Common myeloid progenitor, CD34-positive (primary cell): ENCODE measurements around the gene CRYGS.
A peak's percentile ranks its signal among the peaks of the same experiment; 100 is the strongest.
"Not testable (repeated sequence)": the region's sequence is repeated elsewhere in the genome, so short reads cannot be mapped to it uniquely, and the experiment has no call there.

Source experiments
- CTCF ChIA-PET: fragments of 350-600 bp; sonication (Branson Sonifier 250); formaldehyde crosslinking; loops from one replicate; lab custom pipeline; 2021; ENCODE audit warnings: antibody characterized with exemption; lab: Charles Lee
- POLR2A ChIA-PET: fragments of 350-600 bp; sonication (Branson Sonifier 250); formaldehyde crosslinking; loops from one replicate; lab custom pipeline; 2021; ENCODE audit warnings: antibody characterized with exemption; lab: Charles Lee
- DNase-seq, 3 donors: peaks; one replicate each; pipeline versions ENCODE4 v3.0.0 to v3.0.0-alpha.2; 2013
- H3K27ac ChIP-seq, 2 experiments: 1 replicate in 1 of 2; 2 replicates in 1 of 2; pipeline ENCODE4 v1.7.0; 2013; ENCODE audit warnings: inconsistent platforms in 2 of 2, low read length in 2 of 2, mild to moderate bottlenecking in 2 of 2, low read depth in 1 of 2, moderate library complexity in 1 of 2; ENCODE audit not compliant: severe bottlenecking in 2 of 2, insufficient read depth in 1 of 2, poor library complexity in 1 of 2
- H3K27me3 ChIP-seq, 5 experiments: replicated peaks in 2 of 5; 1 replicate in 3 of 5; 2 replicates in 2 of 5; pipeline versions ENCODE4 v1.6.1 to v1.7.0; 2013; ENCODE audit warnings: low read length in 4 of 5, mild to moderate bottlenecking in 2 of 5, moderate library complexity in 2 of 5, inconsistent platforms in 1 of 5; ENCODE audit not compliant: insufficient read depth in 5 of 5, control insufficient read depth in 4 of 5
- H3K36me3 ChIP-seq, 4 experiments: 1 replicate in 2 of 4; 2 replicates in 2 of 4; pipeline versions ENCODE4 v1.6.1 to v1.7.0; 2013; ENCODE audit warnings: low read length in 3 of 4, control low read depth in 1 of 4, mild to moderate bottlenecking in 1 of 4; ENCODE audit not compliant: control insufficient read depth in 4 of 4, insufficient read depth in 4 of 4
- H3K4me1 ChIP-seq, 4 experiments: 1 replicate in 3 of 4; 2 replicates in 1 of 4; pipeline versions ENCODE4 v1.6.1 to v1.7.1; 2013; ENCODE audit warnings: low read length in 3 of 4, mild to moderate bottlenecking in 3 of 4, control low read depth in 1 of 4, inconsistent platforms in 1 of 4, moderate library complexity in 1 of 4; ENCODE audit not compliant: control insufficient read depth in 4 of 4, insufficient read depth in 4 of 4; ENCODE audit errors: control extremely low read depth in 1 of 4
- H3K4me3 ChIP-seq, 7 experiments: 1 replicate in 4 of 7; 2 replicates in 3 of 7; pipeline versions ENCODE4 v1.5.1 to v1.7.0; 2013; ENCODE audit warnings: mild to moderate bottlenecking in 7 of 7, low read length in 6 of 7, moderate library complexity in 6 of 7, inconsistent platforms in 2 of 7, low read depth in 2 of 7, control low read depth in 1 of 7; ENCODE audit not compliant: insufficient read depth in 4 of 7, control insufficient read depth in 1 of 7; ENCODE audit errors: extremely low read depth in 1 of 7
- H3K9me3 ChIP-seq, 5 experiments: 1 replicate in 4 of 5; 2 replicates in 1 of 5; pipeline versions ENCODE4 v1.6.1 to v1.7.1; 2013; ENCODE audit warnings: low read length in 4 of 5, mild to moderate bottlenecking in 2 of 5, inconsistent platforms in 1 of 5, low read depth in 1 of 5, moderate library complexity in 1 of 5; ENCODE audit not compliant: control insufficient read depth in 4 of 5, insufficient read depth in 2 of 5; ENCODE audit errors: control extremely low read depth in 1 of 5
- WGBS: methylation state at CpG from one replicate; pipeline ENCODE4 v1.1.5; 2013; ENCODE audit not compliant: insufficient coverage; 5-methylcytosine and 5-hydroxymethylcytosine counted together

The CRYGS gene

GRCh38 chr3:186531694-186532093 lies 12.5 kb downstream of the CRYGS start:
- DNase-seq, H3K27me3 ChIP-seq, POLR2A ChIA-PET, H3K36me3 ChIP-seq, H3K27ac ChIP-seq, H3K9me3 ChIP-seq, H3K4me3 ChIP-seq: not testable (repeated sequence)
- WGBS, result no CpG with 5 or more reads among the region's 3 CpGs
- peaks cover 27 to 74% (median 58%) of the 10 kb centered on the region in 4 experiments for H3K4me1 ChIP-seq
- CTCF ChIA-PET, result interaction anchor here (5.6 kb wide), 1 partner anchor 14 kb away, joined by 40 read pairs; no protein-coding TSS in a partner anchor

GRCh38 chr3:186530415-186530814 lies 13.8 kb downstream of the CRYGS start:
- DNase-seq, result no peak
- ChIA-PET CTCF (interaction anchor here (1.8 to 3.5 kb wide), 4 partner anchors 11 to 271 kb away, joined by 8 to 41 read pairs (median 10); no protein-coding TSS in a partner anchor), POLR2A (no interaction called here)
- H3K9me3 ChIP-seq, result peaks cover 0 to 4% (median 0%) of the 10 kb centered on the region in 5 experiments
- no peaks in the 10 kb centered on the region for H3K27me3 ChIP-seq
- H3K4me3 ChIP-seq, result no peak overlapping the region
- no peaks in the 10 kb centered on the region for H3K36me3 ChIP-seq
- no peak overlapping the region for H3K27ac ChIP-seq
- peaks cover 25 to 81% (median 59%) of the 10 kb centered on the region in 4 experiments for H3K4me1 ChIP-seq

- peak; percentile 73 to 99 (median 97) for DNase-seq
- H3K4me3 ChIP-seq, result peak overlapping the region in 1 of 7 experiments; percentile 36
- WGBS, result 55% methylated on average over 8 of the region's 11 CpGs
- H3K9me3 ChIP-seq, result peaks cover 0 to 4% (median 0%) of the 10 kb centered on the region in 5 experiments
- peaks cover 24 to 79% (median 57%) of the 10 kb centered on the region in 4 experiments for H3K4me1 ChIP-seq
- H3K27me3 ChIP-seq, result no peaks in the 10 kb centered on the region
- ChIA-PET CTCF (interaction anchor here (0.9 to 3.5 kb wide), 18 partner anchors 10 to 552 kb away, joined by 3 to 41 read pairs (median 4); no protein-coding TSS in a partner anchor), POLR2A (interaction anchor here (0.7 to 1.6 kb wide), 4 partner anchors 9 to 181 kb away, joined by 3 to 17 read pairs (median 4); no protein-coding TSS in a partner anchor)
- no peaks in the 10 kb centered on the region for H3K36me3 ChIP-seq
- peak overlapping the region in 1 of 2 experiments; percentile 49 for H3K27ac ChIP-seq
Measured at GRCh38 chr3:186529201-186529999, 14.8 kb downstream of the CRYGS start.

- 90% methylated on average over 5 of the region's 6 CpGs for WGBS
- Histone ChIP-seq H3K27me3 (no peaks in the 10 kb centered on the region), H3K4me3 (no peak overlapping the region), H3K9me3 (peaks cover 0 to 4% (median 0%) of the 10 kb centered on the region in 5 experiments), H3K4me1 (peaks cover 7 to 64% (median 42%) of the 10 kb centered on the region in 4 experiments), H3K36me3 (no peaks in the 10 kb centered on the region), H3K27ac (no peak overlapping the region)
- DNase-seq, result peak in 2 of 3 donors; percentile 37 to 68
- POLR2A ChIA-PET, result interaction anchor here (0.6 to 1.6 kb wide), 4 partner anchors 8 to 922 kb away, joined by 3 read pairs; partner anchors contain the start of gene TBCCD1
- CTCF ChIA-PET, result interaction anchor here (0.6 to 1.8 kb wide), 5 partner anchors 9 to 558 kb away, joined by 3 to 6 read pairs (median 3); no protein-coding TSS in a partner anchor
Measured at GRCh38 chr3:186526256-186526606, 17.9 kb downstream of the CRYGS start.

GRCh38 chr3:186525369-186526255 lies 18.6 kb downstream of the CRYGS start:
- CTCF ChIA-PET, result interaction anchor here (0.6 to 1.8 kb wide), 8 partner anchors 8 to 557 kb away, joined by 3 to 6 read pairs (median 3); no protein-coding TSS in a partner anchor
- no peak for DNase-seq
- POLR2A ChIA-PET, result interaction anchor here (0.6 to 1.6 kb wide), 2 partner anchors 10 to 42 kb away, joined by 3 read pairs; partner anchors contain the start of gene TBCCD1
- Histone ChIP-seq H3K27ac (no peak overlapping the region), H3K9me3 (peaks cover 0 to 4% (median 0%) of the 10 kb centered on the region in 5 experiments), H3K27me3 (no peaks in the 10 kb centered on the region), H3K4me3 (no peak overlapping the region), H3K36me3 (no peaks in the 10 kb centered on the region), H3K4me1 (peaks cover 5 to 64% (median 44%) of the 10 kb centered on the region in 4 experiments)
- WGBS, result 99% methylated on average over 5 of the region's 9 CpGs

GRCh38 chr3:186524616-186525015 lies 19.6 kb downstream of the CRYGS start:
- Histone ChIP-seq H3K36me3 (no peaks in the 10 kb centered on the region), H3K4me1 (peaks cover 2 to 64% (median 44%) of the 10 kb centered on the region in 4 experiments), H3K9me3 (peaks cover 0 to 4% (median 0%) of the 10 kb centered on the region in 5 experiments), H3K27me3 (no peaks in the 10 kb centered on the region), H3K27ac (no peak overlapping the region), H3K4me3 (no peak overlapping the region)
- CTCF ChIA-PET, result interaction anchor here (0.6 to 1.5 kb wide), 4 partner anchors 14 to 257 kb away, joined by 3 read pairs; no protein-coding TSS in a partner anchor
- 96% methylated on average over 5 of the region's 6 CpGs for WGBS
- no peak for DNase-seq
- POLR2A ChIA-PET, result no interaction called here
